Endodermal cell (in vitro differentiated cells): ENCODE results near the gene MOV10L1. TPM values are rescaled to one million over a fixed set of nuclear protein-coding genes. Genes with fewer than 3 reads are reported as not detected.
A peak's percentile ranks its signal among the peaks of the same experiment; 100 is the strongest.

Source experiments
- DNase-seq: peaks from one replicate; pipeline ENCODE4 v3.0.0-alpha.2; 2017
- H3K27ac ChIP-seq: 2 replicates; pipeline ENCODE4 v1.5.1; 2013; ENCODE audit warnings: mild to moderate bottlenecking, low read depth, low read length, moderate library complexity
- H3K27me3 ChIP-seq: 2 replicates; pipeline ENCODE4 v1.6.1; 2013; ENCODE audit warnings: mild to moderate bottlenecking, low read length, moderate library complexity; ENCODE audit not compliant: insufficient read depth, control insufficient read depth, poor library complexity, severe bottlenecking
- H3K36me3 ChIP-seq: 2 replicates; pipeline ENCODE4 v1.7.0; 2013; ENCODE audit warnings: mild to moderate bottlenecking, low read length, moderate library complexity; ENCODE audit not compliant: control insufficient read depth, insufficient read depth
- H3K4me1 ChIP-seq: one replicate; pipeline ENCODE4 v1.7.0; 2013; ENCODE audit warnings: low read length; ENCODE audit not compliant: control insufficient read depth, insufficient read depth
- H3K4me3 ChIP-seq: 2 replicates; pipeline ENCODE4 v1.5.1; 2013; ENCODE audit warnings: mild to moderate bottlenecking, low read length, moderate library complexity
- H3K9ac ChIP-seq: 2 replicates; pipeline ENCODE4 v1.6.1; 2013; ENCODE audit warnings: mild to moderate bottlenecking, low read length, moderate library complexity; ENCODE audit not compliant: poor library complexity, severe bottlenecking; ENCODE audit errors: extremely low read depth
- H3K9me3 ChIP-seq: 2 replicates; pipeline ENCODE4 v1.6.1; 2013; ENCODE audit warnings: mild to moderate bottlenecking, low read length, moderate library complexity; ENCODE audit not compliant: control insufficient read depth
- H3K27ac Mint-ChIP-seq: 2 replicates; pipeline ENCODE4 v1.8.0; 2020; ENCODE audit warnings: mixed read lengths
- H3K27me3 Mint-ChIP-seq: 2 replicates; pipeline ENCODE4 v1.8.0; 2021; ENCODE audit warnings: mild to moderate bottlenecking, mixed read lengths; ENCODE audit not compliant: insufficient read depth
- H3K36me3 Mint-ChIP-seq: 2 replicates; pipeline ENCODE4 v1.8.0; 2020; ENCODE audit warnings: low read depth, mixed read lengths
- H3K4me1 Mint-ChIP-seq: 2 replicates; pipeline ENCODE4 v1.8.0; 2020; ENCODE audit warnings: mixed read lengths
- H3K4me3 Mint-ChIP-seq: 2 replicates; pipeline ENCODE4 v1.8.0; 2020; ENCODE audit warnings: mild to moderate bottlenecking, moderate library complexity, mixed read lengths
- H3K9me3 Mint-ChIP-seq: 2 replicates; pipeline ENCODE4 v1.8.0; 2020; ENCODE audit warnings: mild to moderate bottlenecking, mixed read lengths
- CTCF ChIP-seq: fragments of 200-600 bp; sonication (generic); conservative IDR thresholded peaks from 2 replicates; pipeline ENCODE4 v1.5.0; 2021; ENCODE audit warnings: antibody characterized with exemption, mild to moderate bottlenecking
- WGBS, 2 experiments: methylation state at CpG; one replicate each; pipeline versions ENCODE4 v1.1.5 to v1.1.7; 2013; ENCODE audit warnings: missing lambda C conversion rate in 2 of 2, mixed read lengths in 1 of 2; ENCODE audit not compliant: insufficient coverage in 1 of 2, insufficient read length in 1 of 2; 5-methylcytosine and 5-hydroxymethylcytosine counted together
- total RNA-seq, 2 donors: library from RNA; stranded (reverse); fragmentation: NEBNext Ultra II Directional in 1 of 2; extraction: Animal tissue kit (Norgen Biotek cat#: 25700) in 1 of 2; gene quantifications; 2 replicates in 1 of 2; 3 replicates in 1 of 2; pipeline ENCODE4 v1.2.1, GENCODE V29; 2021

MOV10L1 gene
- total RNA-seq, 2 donors from 2014 or later = 0.31 TPM; not detected in 1

DNA sequence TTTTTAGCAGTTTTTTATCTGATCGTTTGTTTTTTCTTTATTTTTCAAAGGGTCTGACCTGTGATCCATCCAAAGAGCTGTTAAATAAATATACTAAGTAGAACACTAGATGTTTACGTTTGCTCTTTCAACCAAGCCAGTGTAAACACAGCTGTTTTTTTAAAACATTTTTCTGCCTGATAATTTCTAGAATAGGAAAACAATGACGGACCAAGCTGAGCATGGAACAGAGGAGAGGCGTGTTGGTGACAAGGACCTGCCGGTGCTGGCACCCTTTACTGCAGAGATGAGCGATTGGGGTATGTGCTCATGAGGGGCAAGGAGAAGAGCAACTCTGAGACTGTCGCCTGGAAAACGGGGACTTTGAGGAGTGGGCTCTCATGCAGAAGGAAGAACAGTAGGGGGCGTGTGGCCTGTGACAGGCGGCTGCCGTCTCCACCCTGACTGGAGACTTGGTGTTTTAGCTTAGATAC is 52.1 kb downstream of the MOV10L1 start:
- H3K27me3 ChIP-seq = no peaks in the 10 kb centered on the region
- Mint-ChIP-seq H3K27ac (no peak overlapping the region), H3K27me3 (peaks cover 1% of the 10 kb centered on the region), H3K4me1 (peaks cover 6% of the 10 kb centered on the region), H3K4me3 (no peak overlapping the region), H3K36me3 (no peaks in the 10 kb centered on the region), H3K9me3 (peaks cover 2% of the 10 kb centered on the region)
- no peak overlapping the region for H3K9ac ChIP-seq
- H3K4me1 ChIP-seq = peaks cover 7% of the 10 kb centered on the region
- H3K9me3 ChIP-seq = no peaks in the 10 kb centered on the region
- peak; percentile 72 for DNase-seq
- no peaks in the 10 kb centered on the region for H3K36me3 ChIP-seq
- WGBS, 2 experiments = 46 to 75% methylated on average over 4 to 11 of the region's 11 CpGs
- H3K4me3 ChIP-seq = no peak overlapping the region
- no peak overlapping the region for H3K27ac ChIP-seq
- TF ChIP-seq CTCF = peak; percentile 70

- Histone ChIP-seq H3K4me3 (no peak overlapping the region), H3K27me3 (no peaks in the 10 kb centered on the region), H3K36me3 (no peaks in the 10 kb centered on the region), H3K27ac (no peak overlapping the region), H3K9me3 (no peaks in the 10 kb centered on the region), H3K4me1 (peaks cover 7% of the 10 kb centered on the region), H3K9ac (no peak overlapping the region)
- no peak for TF ChIP-seq CTCF
- no peaks in the 10 kb centered on the region for H3K36me3 Mint-ChIP-seq
- no peak for DNase-seq
- no peak overlapping the region for H3K4me3 Mint-ChIP-seq
- 94 to 100% methylated on average over 2 to 7 of the region's 7 CpGs for WGBS, 2 experiments
- H3K9me3 Mint-ChIP-seq = peaks cover 2% of the 10 kb centered on the region
- peaks cover 6% of the 10 kb centered on the region for H3K4me1 Mint-ChIP-seq
- no peak overlapping the region for H3K27ac Mint-ChIP-seq
- H3K27me3 Mint-ChIP-seq = peaks cover 1% of the 10 kb centered on the region
These were observed 53.3 kb downstream of the MOV10L1 start for GRCh38 chr22:50143096-50143495.

GRCh38 chr22:50144005-50144614 is 54.3 kb downstream of the MOV10L1 start:
- H3K9me3 Mint-ChIP-seq = peaks cover 2% of the 10 kb centered on the region
- DNase-seq = peak; percentile 58
- TF ChIP-seq CTCF = peak; percentile 35
- Histone ChIP-seq H3K4me1 (peaks cover 7% of the 10 kb centered on the region), H3K27me3 (no peaks in the 10 kb centered on the region), H3K9me3 (no peaks in the 10 kb centered on the region), H3K9ac (no peak overlapping the region), H3K4me3 (no peak overlapping the region), H3K27ac (no peak overlapping the region), H3K36me3 (no peaks in the 10 kb centered on the region)
- no peak overlapping the region for H3K27ac Mint-ChIP-seq
- no peaks in the 10 kb centered on the region for H3K36me3 Mint-ChIP-seq
- 85% methylated on average over 11 to 18 of the region's 18 CpGs for WGBS, 2 experiments
- peaks cover 1% of the 10 kb centered on the region for H3K27me3 Mint-ChIP-seq
- no peak overlapping the region for H3K4me3 Mint-ChIP-seq
- peaks cover 6% of the 10 kb centered on the region for H3K4me1 Mint-ChIP-seq
